KG1 (cell line): ENCODE measurements around the gene TDP1.
"Not testable (repeated sequence)": the region's sequence is repeated elsewhere in the genome, so short reads cannot be mapped to it uniquely, and the experiment has no call there.

Source experiments
- DNase-seq: peaks from one replicate; lab custom pipeline; 2025; lab: John Stamatoyannopoulos, UW

Gene TDP1

GRCh38 chr14:89990218-89990617 is 34.5 kb downstream of the TDP1 start:
- DNase-seq, result no peak

GRCh38 chr14:89990623-89991275 is 35.0 kb downstream of the TDP1 start:
- DNase-seq, result no peak

- DNase-seq, result no peak
Observed at GRCh38 chr14:89992273-89992672, 36.5 kb downstream of the TDP1 start.

GRCh38 chr14:89996963-89997362 is 41.2 kb downstream of the TDP1 start:
- no peak for DNase-seq

GRCh38 chr14:90000935-90001334 is 45.2 kb downstream of the TDP1 start:
- no peak for DNase-seq

GRCh38 chr14:90003526-90004307 is 48.0 kb downstream of the TDP1 start:
- DNase-seq, result no peak

- no peak for DNase-seq
Observed at GRCh38 chr14:90005441-90005840, 49.7 kb downstream of the TDP1 start.

- no peak for DNase-seq
Observed at GRCh38 chr14:90005939-90006530, 50.3 kb downstream of the TDP1 start.

- no peak for DNase-seq
Observed at GRCh38 chr14:90017371-90017770, 61.6 kb downstream of the TDP1 start.

GRCh38 chr14:90019824-90020523 is 64.2 kb downstream of the TDP1 start:
- no peak for DNase-seq

GRCh38 chr14:90023176-90023896 is 67.6 kb downstream of the TDP1 start:
- no peak for DNase-seq

GRCh38 chr14:90024910-90025309 is 69.2 kb downstream of the TDP1 start:
- DNase-seq, result no peak

GRCh38 chr14:90026608-90027007 is 70.9 kb downstream of the TDP1 start:
- DNase-seq, result not testable (repeated sequence)

- DNase-seq, result no peak
Observed at GRCh38 chr14:90027842-90028241, 72.1 kb downstream of the TDP1 start.

GRCh38 chr14:90034156-90034555 is 78.4 kb downstream of the TDP1 start:
- DNase-seq, result no peak

- DNase-seq, result no peak
Observed at GRCh38 chr14:90034835-90035525, 79.3 kb downstream of the TDP1 start.

- no peak for DNase-seq
Observed at GRCh38 chr14:90039253-90040010, 83.7 kb downstream of the TDP1 start.

- no peak for DNase-seq
Observed at GRCh38 chr14:90040411-90040810, 84.7 kb downstream of the TDP1 start.

- no peak for DNase-seq
Observed at GRCh38 chr14:90042496-90043252, 86.9 kb downstream of the TDP1 start.

GRCh38 chr14:90045616-90046015 is 89.9 kb downstream of the TDP1 start:
- no peak for DNase-seq
